SK-N-SH (cell line): ENCODE results near the gene MAP1B. TPM values are rescaled to one million over a fixed set of nuclear protein-coding genes. Genes with fewer than 3 reads are reported as not detected.

Source experiments
- CTCF ChIA-PET: fragments of 300-600, 350-600 bp; formaldehyde crosslinking; extraction: SDS; loops from one replicate; lab custom pipeline; 2021; lab: Yijun Ruan, JAX
- POLR2A ChIA-PET: fragments of 350-600 bp; sonication (Branson Sonifier 250); formaldehyde crosslinking; extraction: SDS; loops from one replicate; lab custom pipeline; 2020; ENCODE audit warnings: antibody characterized with exemption, inconsistent platforms; lab: Yijun Ruan, JAX
- DNase-seq: peaks from one replicate; pipeline ENCODE4 v3.0.0; 2012
- H2AFZ ChIP-seq: fragments of 200-600 bp; sonication (generic); 2 replicates; pipeline ENCODE4 v1.8.1; 2016; ENCODE audit warnings: antibody characterized with exemption, mild to moderate bottlenecking, low read depth
- H3F3A ChIP-seq: fragments of 200-600 bp; sonication (generic); replicated peaks from 2 replicates; pipeline ENCODE3; 2016; ENCODE audit warnings: antibody characterized with exemption, mild to moderate bottlenecking; ENCODE audit not compliant: insufficient read depth
- H3K27ac ChIP-seq, 2 experiments: fragments of 200-500 bp in 1 of 2; fragments of 200-600 bp in 1 of 2; sonication (Bioruptor generic) in 1 of 2; sonication (generic), shearing (Covaris generic) in 1 of 2; 2 replicates each; pipeline versions ENCODE4 v1.5.1 to v1.6.1; 2014 to 2016; ENCODE audit warnings: low read depth in 2 of 2, inconsistent platforms in 1 of 2, low read length in 1 of 2, mild to moderate bottlenecking in 1 of 2, mixed read lengths in 1 of 2
- H3K27me3 ChIP-seq: fragments of 200-600 bp; sonication (generic), shearing (Covaris generic); 2 replicates; pipeline ENCODE4 v1.6.1; 2016; ENCODE audit warnings: mixed run types; ENCODE audit not compliant: insufficient read depth
- H3K36me3 ChIP-seq, 2 experiments: fragments of 200-500 bp in 1 of 2; fragments of 200-600 bp in 1 of 2; sonication (Bioruptor generic) in 1 of 2; sonication (generic) in 1 of 2; replicated peaks in 1 of 2; 2 replicates each; pipeline versions ENCODE3 to v1.5.1; 2014 to 2016; ENCODE audit warnings: low read length in 1 of 2, mild to moderate bottlenecking in 1 of 2; ENCODE audit not compliant: insufficient read depth in 2 of 2, control insufficient read depth in 1 of 2
- H3K4me1 ChIP-seq, 2 experiments: fragments of 200-500 bp in 1 of 2; fragments of 200-600 bp in 1 of 2; sonication (Bioruptor generic) in 1 of 2; sonication (generic), shearing (Covaris generic) in 1 of 2; 2 replicates each; pipeline versions ENCODE4 v1.5.1 to v1.6.1; 2014 to 2016; ENCODE audit warnings: low read depth in 1 of 2, low read length in 1 of 2, mixed run types in 1 of 2; ENCODE audit not compliant: insufficient read depth in 2 of 2, control insufficient read depth in 1 of 2
- H3K4me2 ChIP-seq: fragments of 200-600 bp; sonication (generic), shearing (Covaris generic); 2 replicates; pipeline ENCODE4 v1.6.1; 2017; ENCODE audit warnings: mixed run types
- H3K4me3 ChIP-seq, 2 experiments: fragments of 200-500 bp in 1 of 2; fragments of 200-600 bp in 1 of 2; sonication (Bioruptor generic) in 1 of 2; sonication (generic), shearing (Covaris generic) in 1 of 2; 2 replicates each; pipeline versions ENCODE4 v1.5.1 to v1.8.1; 2014 to 2016; ENCODE audit warnings: low read depth in 2 of 2, inconsistent platforms in 1 of 2, low read length in 1 of 2, mild to moderate bottlenecking in 1 of 2, mixed read lengths in 1 of 2, moderate library complexity in 1 of 2
- H3K79me2 ChIP-seq: fragments of 200-600 bp; sonication (generic); 2 replicates; pipeline ENCODE4 v1.8.1; 2017; ENCODE audit warnings: mild to moderate bottlenecking; ENCODE audit not compliant: insufficient read depth
- H3K9ac ChIP-seq: fragments of 200-600 bp; sonication (generic); 2 replicates; pipeline ENCODE4 v1.6.1; 2017; ENCODE audit warnings: mixed run types
- H3K9me2 ChIP-seq: fragments of 200-600 bp; sonication (generic); 2 replicates; pipeline ENCODE4 v1.6.1; 2017; ENCODE audit warnings: mixed run types
- H3K9me3 ChIP-seq: fragments of 200-600 bp; sonication (generic); 2 replicates; pipeline ENCODE4 v1.6.1; 2017; ENCODE audit warnings: mixed run types, mild to moderate bottlenecking, moderate library complexity
- H4K20me1 ChIP-seq: fragments of 200-600 bp; sonication (generic); 2 replicates; pipeline ENCODE4 v1.6.1; 2017; ENCODE audit warnings: mild to moderate bottlenecking, mixed run types; ENCODE audit not compliant: insufficient read depth
- CHD2 ChIP-seq: fragments of 150-350 bp; IDR thresholded peaks from 2 replicates; pipeline ENCODE4 v1.6.1; 2018; ENCODE audit warnings: low read length; ENCODE audit not compliant: partially characterized antibody
- ELF1 ChIP-seq: IDR thresholded peaks from 2 replicates; pipeline ENCODE4 v1.4.0; 2012
- EP300 ChIP-seq, 2 experiments: IDR thresholded peaks; 2 replicates each; pipeline versions ENCODE4 v1.4.0 to v1.6.1; 2012; ENCODE audit warnings: borderline replicate concordance in 1 of 2, low read depth in 1 of 2, low read length in 1 of 2
- EZH2phosphoT487 ChIP-seq: fragments of 200-600 bp; sonication (generic); IDR thresholded peaks from 2 replicates; pipeline ENCODE4 v1.6.1; 2017; ENCODE audit warnings: low read depth, mixed run types, mild to moderate bottlenecking, antibody characterized with exemption, moderate library complexity, borderline replicate concordance
- FOSL2 ChIP-seq: IDR thresholded peaks from 2 replicates; pipeline ENCODE4 v1.4.0; 2012; ENCODE audit warnings: low read depth, mild to moderate bottlenecking, moderate library complexity, borderline replicate concordance
- FOXJ3 ChIP-seq: sonication (generic); formaldehyde crosslinking; IDR thresholded peaks from 2 replicates; pipeline ENCODE4 v1.5.1; 2020; ENCODE audit warnings: mild to moderate bottlenecking, missing genetic modification reagents
- FOXM1 ChIP-seq: IDR thresholded peaks from 2 replicates; pipeline ENCODE4 v1.4.0; 2012; ENCODE audit warnings: low read depth, mild to moderate bottlenecking
- GABPA ChIP-seq: IDR thresholded peaks from 2 replicates; pipeline ENCODE4 v1.4.0; 2012; ENCODE audit warnings: low read depth, mild to moderate bottlenecking
- MEF2A ChIP-seq: IDR thresholded peaks from 2 replicates; pipeline ENCODE4 v1.4.0; 2012; ENCODE audit warnings: low read depth, borderline replicate concordance
- MXI1 ChIP-seq: IDR thresholded peaks from 2 replicates; pipeline ENCODE4 v1.6.1; 2012; ENCODE audit warnings: mild to moderate bottlenecking, low read depth, low read length, improper control_type of control experiment
- POLR2AphosphoS5 ChIP-seq: IDR thresholded peaks from 2 replicates; pipeline ENCODE4 v1.6.1; 2012; ENCODE audit warnings: low read depth, low read length
- RCOR1 ChIP-seq: fragments of 150-350 bp; IDR thresholded peaks from 2 replicates; pipeline ENCODE4 v1.6.1; 2017; ENCODE audit warnings: antibody characterized with exemption, low read length
- RFX5 ChIP-seq: IDR thresholded peaks from 2 replicates; pipeline ENCODE4 v1.6.1; 2012; ENCODE audit warnings: mild to moderate bottlenecking, improper control_type of control experiment, low read length
- RXRA ChIP-seq: IDR thresholded peaks from 2 replicates; pipeline ENCODE4 v1.4.0; 2012; ENCODE audit warnings: low read depth, mild to moderate bottlenecking, borderline replicate concordance
- SIN3A ChIP-seq: IDR thresholded peaks from 2 replicates; pipeline ENCODE4 v1.6.1; 2012; ENCODE audit warnings: low read depth, mild to moderate bottlenecking, low read length, moderate library complexity, borderline replicate concordance
- SMC3 ChIP-seq: IDR thresholded peaks from 2 replicates; pipeline ENCODE4 v1.6.1; 2012; ENCODE audit warnings: low read depth, low read length, improper control_type of control experiment
- TAF1 ChIP-seq: IDR thresholded peaks from 2 replicates; pipeline ENCODE4 v1.6.1; 2012; ENCODE audit warnings: low read depth, mild to moderate bottlenecking, low read length, moderate library complexity, borderline replicate concordance
- TCF12 ChIP-seq: IDR thresholded peaks from 2 replicates; pipeline ENCODE4 v1.4.0; 2012
- YY1 ChIP-seq: IDR thresholded peaks from 2 replicates; pipeline ENCODE4 v1.4.0; 2012; ENCODE audit warnings: low read depth, mild to moderate bottlenecking
- WGBS: methylation state at CpG from one replicate; pipeline ENCODE4 v1.1.6; 2017; ENCODE audit warnings: low lambda C conversion rate; 5-methylcytosine and 5-hydroxymethylcytosine counted together
- polyA plus RNA-seq, 3 experiments: library from polyadenylated mRNA; depleted of rRNA; stranded (reverse); fragments of >200 nt; gene quantifications; 2 replicates each; pipeline ENCODE4 v1.2.3, GENCODE V29; 2012
- TF ChIP-seq, protein P1 (sequence below): IDR thresholded peaks from 2 replicates; pipeline ENCODE4 v1.6.1; 2012; ENCODE audit warnings: mild to moderate bottlenecking, low read depth, low read length, moderate library complexity
- TF ChIP-seq, protein P2 (sequence below): IDR thresholded peaks from 2 replicates; pipeline ENCODE4 v1.4.0; 2012; ENCODE audit warnings: low read depth, borderline replicate concordance
- TF ChIP-seq, protein P3 (sequence below): IDR thresholded peaks from 2 replicates; pipeline ENCODE4 v1.4.0; 2012; ENCODE audit warnings: low read depth, borderline replicate concordance
- TF ChIP-seq, protein P4 (sequence below): fragments of 150-350 bp; IDR thresholded peaks from 2 replicates; pipeline ENCODE4 v1.6.1; 2017; ENCODE audit warnings: antibody characterized with exemption, low read length, low read depth, borderline replicate concordance
- TF ChIP-seq, protein P5 (sequence below): fragments of 150-350 bp; IDR thresholded peaks from 2 replicates; pipeline ENCODE4 v1.6.1; 2016; ENCODE audit warnings: mild to moderate bottlenecking, low read depth, low read length

The MAP1B gene
- polyA plus RNA-seq, 1 of the 3 experiments (the other 2 are of a cell fraction) = 47.5 TPM

DNA sequence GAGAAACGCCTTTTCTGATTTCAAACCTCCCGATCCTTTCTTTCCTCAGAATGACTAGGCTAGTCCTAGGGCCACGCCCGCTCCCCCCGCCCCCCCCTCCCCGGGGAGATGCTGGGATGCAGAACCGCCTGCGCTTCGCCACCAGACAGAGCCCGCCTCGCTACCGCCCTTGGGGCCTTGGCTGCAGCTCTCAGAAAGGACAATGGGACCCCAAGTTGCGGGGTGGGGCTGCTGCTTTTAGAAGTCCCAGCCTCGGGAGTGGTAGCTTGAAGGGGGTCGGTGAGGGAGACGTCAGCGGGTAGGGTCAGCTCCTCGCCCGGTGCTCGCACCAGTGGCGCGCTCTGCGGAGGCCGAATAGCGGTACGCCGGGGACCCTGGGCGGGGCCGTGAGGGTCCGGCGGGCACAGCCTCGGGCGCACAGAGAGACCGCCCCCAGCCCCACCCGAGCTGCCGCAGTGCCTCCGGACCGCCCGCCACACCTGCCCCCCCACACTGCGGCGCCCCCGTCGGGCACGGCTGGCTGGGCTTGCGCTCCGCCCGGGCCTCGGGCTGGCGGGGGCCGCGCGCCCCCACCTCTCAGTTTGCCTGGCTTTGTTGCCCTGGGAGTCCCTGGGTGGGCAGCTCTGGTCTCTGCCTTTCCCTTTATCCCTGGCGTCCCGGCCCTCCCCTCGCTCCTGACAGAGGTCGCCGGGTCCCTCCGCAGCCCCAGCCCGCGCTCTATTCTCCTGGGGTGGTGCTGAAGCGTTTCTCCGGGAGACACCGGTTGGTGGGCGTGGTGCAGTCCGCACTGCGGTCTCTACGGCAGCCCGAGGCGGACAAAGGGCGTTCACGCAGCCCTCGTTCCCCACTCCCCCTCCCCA lies 1.2 kb downstream of the MAP1B start:
- Histone ChIP-seq H2AFZ (no peak overlapping the region), H3K9me3 (no peaks in the 10 kb centered on the region), H3K9me2 (no peaks in the 10 kb centered on the region), H3K36me3 (peaks cover 35 to 46% of the 10 kb centered on the region in 2 experiments), H3K27me3 (no peaks in the 10 kb centered on the region), H3K4me2 (peak overlapping the region; percentile 91), H4K20me1 (peaks cover 43% of the 10 kb centered on the region), H3K79me2 (peaks cover 62% of the 10 kb centered on the region), H3K4me1 (peaks cover 16 to 38% of the 10 kb centered on the region in 2 experiments), H3F3A (peaks cover 22% of the 10 kb centered on the region), H3K4me3 (peak overlapping the region; percentile 83 to 97), H3K9ac (peak overlapping the region; percentile 94), H3K27ac (peak overlapping the region; percentile 78 to 97)
- DNase-seq = peak; percentile 82
- 0% methylated on average over 14 of the region's 72 CpGs for WGBS
- POLR2A ChIA-PET = interaction anchor here (1.1 to 5.1 kb wide), 11 partner anchors 42 to 326 kb away, joined by 3 to 21 read pairs (median 5); partner anchors contain the start of genes MRPS27 and PTCD2
- CTCF ChIA-PET = interaction anchor here (1.0 to 5.0 kb wide), 11 partner anchors 14 to 326 kb away, joined by 3 to 31 read pairs (median 5); no protein-coding TSS in a partner anchor
- TF ChIP-seq, protein P1, sequence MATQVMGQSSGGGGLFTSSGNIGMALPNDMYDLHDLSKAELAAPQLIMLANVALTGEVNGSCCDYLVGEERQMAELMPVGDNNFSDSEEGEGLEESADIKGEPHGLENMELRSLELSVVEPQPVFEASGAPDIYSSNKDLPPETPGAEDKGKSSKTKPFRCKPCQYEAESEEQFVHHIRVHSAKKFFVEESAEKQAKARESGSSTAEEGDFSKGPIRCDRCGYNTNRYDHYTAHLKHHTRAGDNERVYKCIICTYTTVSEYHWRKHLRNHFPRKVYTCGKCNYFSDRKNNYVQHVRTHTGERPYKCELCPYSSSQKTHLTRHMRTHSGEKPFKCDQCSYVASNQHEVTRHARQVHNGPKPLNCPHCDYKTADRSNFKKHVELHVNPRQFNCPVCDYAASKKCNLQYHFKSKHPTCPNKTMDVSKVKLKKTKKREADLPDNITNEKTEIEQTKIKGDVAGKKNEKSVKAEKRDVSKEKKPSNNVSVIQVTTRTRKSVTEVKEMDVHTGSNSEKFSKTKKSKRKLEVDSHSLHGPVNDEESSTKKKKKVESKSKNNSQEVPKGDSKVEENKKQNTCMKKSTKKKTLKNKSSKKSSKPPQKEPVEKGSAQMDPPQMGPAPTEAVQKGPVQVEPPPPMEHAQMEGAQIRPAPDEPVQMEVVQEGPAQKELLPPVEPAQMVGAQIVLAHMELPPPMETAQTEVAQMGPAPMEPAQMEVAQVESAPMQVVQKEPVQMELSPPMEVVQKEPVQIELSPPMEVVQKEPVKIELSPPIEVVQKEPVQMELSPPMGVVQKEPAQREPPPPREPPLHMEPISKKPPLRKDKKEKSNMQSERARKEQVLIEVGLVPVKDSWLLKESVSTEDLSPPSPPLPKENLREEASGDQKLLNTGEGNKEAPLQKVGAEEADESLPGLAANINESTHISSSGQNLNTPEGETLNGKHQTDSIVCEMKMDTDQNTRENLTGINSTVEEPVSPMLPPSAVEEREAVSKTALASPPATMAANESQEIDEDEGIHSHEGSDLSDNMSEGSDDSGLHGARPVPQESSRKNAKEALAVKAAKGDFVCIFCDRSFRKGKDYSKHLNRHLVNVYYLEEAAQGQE = peak; percentile 79
- TF ChIP-seq TAF1 (peak; percentile 46; the same call in 1 of the 2 replicates), RCOR1 (no peak), FOXM1 (no peak), MEF2A (no peak), CHD2 (no peak), FOSL2 (no peak), RFX5 (no peak), RXRA (no peak), GABPA (no peak), EZH2phosphoT487 (no peak), ELF1 (no peak), YY1 (no peak), TCF12 (no peak), SMC3 (no peak), SIN3A (peak; percentile 85; the same call in 1 of the 2 replicates), FOXJ3 (CRISPR knock-in tag) (no peak), MXI1 (peak; percentile 63), POLR2AphosphoS5 (peak; percentile 60), EP300 (IDR thresholded peaks at IDR 0.05; ENCODE audit: borderline replicate concordance in 1 of 2, low read depth in 1 of 2, low read length in 1 of 2) (no peak)
- TF ChIP-seq, protein P2, sequence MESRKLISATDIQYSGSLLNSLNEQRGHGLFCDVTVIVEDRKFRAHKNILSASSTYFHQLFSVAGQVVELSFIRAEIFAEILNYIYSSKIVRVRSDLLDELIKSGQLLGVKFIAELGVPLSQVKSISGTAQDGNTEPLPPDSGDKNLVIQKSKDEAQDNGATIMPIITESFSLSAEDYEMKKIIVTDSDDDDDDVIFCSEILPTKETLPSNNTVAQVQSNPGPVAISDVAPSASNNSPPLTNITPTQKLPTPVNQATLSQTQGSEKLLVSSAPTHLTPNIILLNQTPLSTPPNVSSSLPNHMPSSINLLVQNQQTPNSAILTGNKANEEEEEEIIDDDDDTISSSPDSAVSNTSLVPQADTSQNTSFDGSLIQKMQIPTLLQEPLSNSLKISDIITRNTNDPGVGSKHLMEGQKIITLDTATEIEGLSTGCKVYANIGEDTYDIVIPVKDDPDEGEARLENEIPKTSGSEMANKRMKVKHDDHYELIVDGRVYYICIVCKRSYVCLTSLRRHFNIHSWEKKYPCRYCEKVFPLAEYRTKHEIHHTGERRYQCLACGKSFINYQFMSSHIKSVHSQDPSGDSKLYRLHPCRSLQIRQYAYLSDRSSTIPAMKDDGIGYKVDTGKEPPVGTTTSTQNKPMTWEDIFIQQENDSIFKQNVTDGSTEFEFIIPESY = no peak
- TF ChIP-seq, protein P3, sequence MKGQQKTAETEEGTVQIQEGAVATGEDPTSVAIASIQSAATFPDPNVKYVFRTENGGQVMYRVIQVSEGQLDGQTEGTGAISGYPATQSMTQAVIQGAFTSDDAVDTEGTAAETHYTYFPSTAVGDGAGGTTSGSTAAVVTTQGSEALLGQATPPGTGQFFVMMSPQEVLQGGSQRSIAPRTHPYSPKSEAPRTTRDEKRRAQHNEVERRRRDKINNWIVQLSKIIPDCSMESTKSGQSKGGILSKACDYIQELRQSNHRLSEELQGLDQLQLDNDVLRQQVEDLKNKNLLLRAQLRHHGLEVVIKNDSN = no peak
- TF ChIP-seq, protein P4, sequence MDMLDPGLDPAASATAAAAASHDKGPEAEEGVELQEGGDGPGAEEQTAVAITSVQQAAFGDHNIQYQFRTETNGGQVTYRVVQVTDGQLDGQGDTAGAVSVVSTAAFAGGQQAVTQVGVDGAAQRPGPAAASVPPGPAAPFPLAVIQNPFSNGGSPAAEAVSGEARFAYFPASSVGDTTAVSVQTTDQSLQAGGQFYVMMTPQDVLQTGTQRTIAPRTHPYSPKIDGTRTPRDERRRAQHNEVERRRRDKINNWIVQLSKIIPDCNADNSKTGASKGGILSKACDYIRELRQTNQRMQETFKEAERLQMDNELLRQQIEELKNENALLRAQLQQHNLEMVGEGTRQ = no peak
- TF ChIP-seq, protein P5, sequence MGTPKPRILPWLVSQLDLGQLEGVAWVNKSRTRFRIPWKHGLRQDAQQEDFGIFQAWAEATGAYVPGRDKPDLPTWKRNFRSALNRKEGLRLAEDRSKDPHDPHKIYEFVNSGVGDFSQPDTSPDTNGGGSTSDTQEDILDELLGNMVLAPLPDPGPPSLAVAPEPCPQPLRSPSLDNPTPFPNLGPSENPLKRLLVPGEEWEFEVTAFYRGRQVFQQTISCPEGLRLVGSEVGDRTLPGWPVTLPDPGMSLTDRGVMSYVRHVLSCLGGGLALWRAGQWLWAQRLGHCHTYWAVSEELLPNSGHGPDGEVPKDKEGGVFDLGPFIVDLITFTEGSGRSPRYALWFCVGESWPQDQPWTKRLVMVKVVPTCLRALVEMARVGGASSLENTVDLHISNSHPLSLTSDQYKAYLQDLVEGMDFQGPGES = no peak
